ENCODE data around the gene DNAH2. TPM values are rescaled to one million over a fixed set of nuclear protein-coding genes. Genes with fewer than 3 reads are reported as not detected.
A peak's percentile ranks its signal among the peaks of the same experiment; 100 is the strongest.

DNAH2 gene
- polyA plus RNA-seq, 1 of the 3 experiments (the other 2 are of a cell fraction): 0.13 TPM

DNA sequence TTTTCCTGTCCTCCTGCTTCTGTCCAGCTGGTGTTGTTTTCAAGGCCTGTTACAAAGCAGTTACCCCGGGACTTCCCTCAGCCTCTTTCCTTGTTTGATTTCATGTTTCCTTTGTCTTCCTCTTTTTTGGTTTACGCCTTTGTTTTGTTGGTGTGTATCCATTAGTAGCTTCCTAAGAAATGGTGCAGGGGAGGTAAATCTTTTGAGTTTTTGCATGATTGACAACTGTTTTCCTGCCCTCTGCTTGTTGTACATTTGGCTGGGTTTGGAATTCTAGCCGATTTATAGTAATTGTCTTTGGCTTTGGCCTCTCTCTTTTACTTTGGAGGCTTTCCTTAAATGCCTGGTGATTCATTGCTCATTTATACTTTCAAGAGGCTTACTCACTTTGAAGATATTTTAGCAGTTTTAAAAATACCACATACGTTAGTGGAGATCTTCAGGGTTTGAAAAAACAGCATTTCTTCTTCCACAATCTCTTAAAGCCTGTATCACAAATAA lies 32.8 kb downstream of the DNAH2 start (continued):
- TF ChIP-seq, protein P1, sequence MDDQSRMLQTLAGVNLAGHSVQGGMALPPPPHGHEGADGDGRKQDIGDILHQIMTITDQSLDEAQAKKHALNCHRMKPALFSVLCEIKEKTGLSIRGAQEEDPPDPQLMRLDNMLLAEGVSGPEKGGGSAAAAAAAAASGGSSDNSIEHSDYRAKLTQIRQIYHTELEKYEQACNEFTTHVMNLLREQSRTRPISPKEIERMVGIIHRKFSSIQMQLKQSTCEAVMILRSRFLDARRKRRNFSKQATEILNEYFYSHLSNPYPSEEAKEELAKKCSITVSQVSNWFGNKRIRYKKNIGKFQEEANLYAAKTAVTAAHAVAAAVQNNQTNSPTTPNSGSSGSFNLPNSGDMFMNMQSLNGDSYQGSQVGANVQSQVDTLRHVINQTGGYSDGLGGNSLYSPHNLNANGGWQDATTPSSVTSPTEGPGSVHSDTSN (IDR thresholded peaks at IDR 0.05): peak; percentile 92
- TF ChIP-seq RCOR1 (IDR thresholded peaks at IDR 0.05; ENCODE audit: low read length) (no peak), NFIC (IDR thresholded peaks at IDR 0.05; ENCODE audit: borderline replicate concordance) (peak; percentile 59), TEAD4 (IDR thresholded peaks at IDR 0.05; ENCODE audit: borderline replicate concordance, insufficient read depth) (peak; percentile 67; the same call in 1 of the 2 replicates), MAX (IDR thresholded peaks at IDR 0.05; ENCODE audit: low read depth) (no peak), FOXJ3 (CRISPR knock-in tag; IDR thresholded peaks at IDR 0.05) (no peak), REST (IDR thresholded peaks at IDR 0.05; ENCODE audit: low read depth, low read length) (no peak), MEF2A (IDR thresholded peaks at IDR 0.05; ENCODE audit: borderline replicate concordance, low read depth) (peak; percentile 88)

DNA sequence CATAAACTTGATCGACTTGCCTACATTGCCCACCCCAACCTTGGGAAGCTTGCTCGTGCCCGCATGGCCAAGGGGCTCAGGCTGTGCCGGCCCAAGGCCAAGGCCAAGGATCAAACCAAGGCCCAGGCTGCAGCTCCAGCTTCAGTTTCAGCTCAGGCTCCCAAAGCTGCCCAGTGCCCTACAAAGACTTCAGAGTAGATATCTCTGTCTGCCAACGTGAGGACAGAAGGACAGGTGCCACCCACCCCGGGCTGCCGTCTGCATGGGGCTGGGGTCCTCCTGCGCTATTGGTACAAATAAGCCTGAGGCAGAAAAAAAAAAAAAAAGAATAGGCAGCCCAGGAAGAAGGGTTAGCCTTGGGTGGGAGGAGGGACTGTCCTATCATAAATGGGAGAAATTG lies 37.1 kb downstream of the DNAH2 start:
- H3K4me3 ChIP-seq (ENCODE audit: low read depth in 2 of 2, low read length in 1 of 2): no peak overlapping the region
- H3K9me3 ChIP-seq: no peaks in the 10 kb centered on the region
- H3K9ac ChIP-seq: no peak overlapping the region
- ChIA-PET POLR2A (no interaction called here), CTCF (interaction anchor here (3.9 kb wide), 1 partner anchor 11 kb away, joined by 17 read pairs; no protein-coding TSS in a partner anchor)
- H3K4me2 ChIP-seq: no peak overlapping the region
- no peaks in the 10 kb centered on the region for H3K4me1 ChIP-seq (ENCODE audit: control insufficient read depth in 1 of 2, insufficient read depth in 2 of 2, low read depth in 1 of 2, low read length in 1 of 2)
- H3F3A ChIP-seq (replicated peaks; ENCODE audit: insufficient read depth): peaks cover 17% of the 10 kb centered on the region
- DNase-seq: no peak
- H3K9me2 ChIP-seq: no peaks in the 10 kb centered on the region
- no peaks in the 10 kb centered on the region for H3K36me3 ChIP-seq (replicated peaks in 1 of 2; ENCODE audit: control insufficient read depth in 1 of 2, insufficient read depth in 2 of 2, low read length in 1 of 2)
- no peaks in the 10 kb centered on the region for H4K20me1 ChIP-seq (ENCODE audit: insufficient read depth)
- H3K27me3 ChIP-seq (ENCODE audit: insufficient read depth): no peaks in the 10 kb centered on the region
- H3K27ac ChIP-seq (ENCODE audit: low read depth in 2 of 2, low read length in 1 of 2): no peak overlapping the region
- H2AFZ ChIP-seq (ENCODE audit: low read depth): no peak overlapping the region
- 86% methylated on average over 7 of the region's 8 CpGs for WGBS (ENCODE audit: low lambda C conversion rate)
- H3K79me2 ChIP-seq (ENCODE audit: insufficient read depth): no peaks in the 10 kb centered on the region
- no peak for TF ChIP-seq CTCF (IDR thresholded peaks at IDR 0.05)
- no peak for TF ChIP-seq TCF12 (IDR thresholded peaks at IDR 0.05)
- TF ChIP-seq YY1 (IDR thresholded peaks at IDR 0.05; ENCODE audit: low read depth): no peak
- no peak for TF ChIP-seq NFIC (IDR thresholded peaks at IDR 0.05; ENCODE audit: borderline replicate concordance)
- TF ChIP-seq, protein P2, sequence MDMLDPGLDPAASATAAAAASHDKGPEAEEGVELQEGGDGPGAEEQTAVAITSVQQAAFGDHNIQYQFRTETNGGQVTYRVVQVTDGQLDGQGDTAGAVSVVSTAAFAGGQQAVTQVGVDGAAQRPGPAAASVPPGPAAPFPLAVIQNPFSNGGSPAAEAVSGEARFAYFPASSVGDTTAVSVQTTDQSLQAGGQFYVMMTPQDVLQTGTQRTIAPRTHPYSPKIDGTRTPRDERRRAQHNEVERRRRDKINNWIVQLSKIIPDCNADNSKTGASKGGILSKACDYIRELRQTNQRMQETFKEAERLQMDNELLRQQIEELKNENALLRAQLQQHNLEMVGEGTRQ (IDR thresholded peaks at IDR 0.05; ENCODE audit: borderline replicate concordance, low read depth, low read length): no peak
- TF ChIP-seq USF1 (IDR thresholded peaks at IDR 0.05; ENCODE audit: borderline replicate concordance, low read depth): no peak
- no peak for TF ChIP-seq IRF3 (IDR thresholded peaks at IDR 0.05; ENCODE audit: low read depth, low read length)
- TF ChIP-seq TAF1 (IDR thresholded peaks at IDR 0.05; ENCODE audit: borderline replicate concordance, low read depth, low read length): no peak
- no peak for TF ChIP-seq SIN3A (IDR thresholded peaks at IDR 0.05; ENCODE audit: borderline replicate concordance, low read depth, low read length)
- no peak for TF ChIP-seq FOSL2 (IDR thresholded peaks at IDR 0.05; ENCODE audit: borderline replicate concordance, low read depth)
- TF ChIP-seq RFX5 (IDR thresholded peaks at IDR 0.05; ENCODE audit: low read length): no peak
- TF ChIP-seq ELF1 (IDR thresholded peaks at IDR 0.05): no peak
- no peak for TF ChIP-seq SMC3 (IDR thresholded peaks at IDR 0.05; ENCODE audit: low read depth, low read length)
- no peak for TF ChIP-seq EP300 (IDR thresholded peaks at IDR 0.05; ENCODE audit: borderline replicate concordance in 1 of 2, low read depth in 1 of 2, low read length in 1 of 2)
- TF ChIP-seq POLR2AphosphoS5 (IDR thresholded peaks at IDR 0.05; ENCODE audit: low read depth, low read length): no peak
- TF ChIP-seq JUND (IDR thresholded peaks at IDR 0.05): no peak
- no peak for TF ChIP-seq FOXJ3 (CRISPR knock-in tag; IDR thresholded peaks at IDR 0.05)

Measured in SK-N-SH (cell line).